ENCODE data around the gene CCDC136.

GRCh38 chr7:128794436-128794835 is 2.7 kb downstream of the CCDC136 start:
- no peak; the same call in 1 of the 2 replicates for TF ChIP-seq CTCF (conservative IDR thresholded peaks at IDR 0.05; ENCODE audit: low read length)
- no peak for TF ChIP-seq EZH2phosphoT487 (IDR thresholded peaks at IDR 0.05; ENCODE audit: borderline replicate concordance, low read depth, low read length)

All from OCI-LY7 (cell line).